IMR-90 (cell line): ENCODE data around the gene IRF4. TPM values are rescaled to one million over a fixed set of nuclear protein-coding genes. Genes with fewer than 3 reads are reported as not detected.

Experiments
- ATAC-seq: fragments of 200-7000 bp; cut with Tn5 transposase; 2 replicates; pipeline ENCODE4 v1.9.1; 2020; ENCODE audit warnings: low read depth, mild to moderate bottlenecking, moderate library complexity
- BruUV-seq: library from RNA; stranded (reverse); fragments of 400-500 nt; replicated peaks from 2 replicates; lab custom pipeline; 2021; lab: Mats Ljungman, UMichigan
- CTCF ChIA-PET: fragments of 300-600 bp; formaldehyde crosslinking; extraction: SDS; loops from one replicate; lab custom pipeline; 2021; ENCODE audit warnings: antibody characterized with exemption; lab: Yijun Ruan, JAX
- POLR2A ChIA-PET: fragments of 300-600 bp; sonication (Branson Sonifier 250); formaldehyde crosslinking; loops from one replicate; lab custom pipeline; 2022; ENCODE audit warnings: antibody characterized with exemption; ENCODE audit not compliant: unreplicated experiment; lab: Charles Lee
- DNase-seq: peaks from one replicate; pipeline ENCODE4 v3.0.0; 2013
- H2AFZ ChIP-seq: replicated peaks from 2 replicates; pipeline ENCODE3; 2013; ENCODE audit warnings: low read length, mild to moderate bottlenecking; ENCODE audit not compliant: poor library complexity
- H2AK5ac ChIP-seq: 2 replicates; pipeline ENCODE4 v1.6.1; 2013; ENCODE audit warnings: low read depth, low read length, inconsistent platforms
- H2AK9ac ChIP-seq: replicated peaks from 2 replicates; pipeline ENCODE3; 2013; ENCODE audit warnings: mild to moderate bottlenecking, low read depth, low read length, moderate library complexity; ENCODE audit not compliant: poor library complexity
- H2BK120ac ChIP-seq: 2 replicates; pipeline ENCODE4 v1.6.1; 2013; ENCODE audit warnings: low read depth, low read length, inconsistent platforms
- H2BK15ac ChIP-seq: 3 replicates; pipeline ENCODE4 v1.6.1; 2013; ENCODE audit warnings: low read depth, low read length, inconsistent platforms
- H2BK20ac ChIP-seq: 2 replicates; pipeline ENCODE4 v1.6.1; 2013; ENCODE audit warnings: low read depth, mild to moderate bottlenecking, inconsistent platforms, low read length, moderate library complexity
- H2BK5ac ChIP-seq: 2 replicates; pipeline ENCODE4 v1.6.1; 2013; ENCODE audit warnings: mild to moderate bottlenecking, low read depth, low read length, inconsistent platforms; ENCODE audit not compliant: poor library complexity, severe bottlenecking
- H3K14ac ChIP-seq: replicated peaks from 2 replicates; pipeline ENCODE4 v1.6.1; 2013; ENCODE audit warnings: low read depth, low read length, inconsistent platforms
- H3K18ac ChIP-seq: 2 replicates; pipeline ENCODE4 v1.6.1; 2013; ENCODE audit warnings: low read depth, low read length, control low read depth
- H3K23ac ChIP-seq: 2 replicates; pipeline ENCODE4 v1.6.1; 2013; ENCODE audit warnings: low read depth, low read length, inconsistent platforms
- H3K27ac ChIP-seq: 2 replicates; pipeline ENCODE4 v1.5.1; 2013; ENCODE audit warnings: mild to moderate bottlenecking, control low read depth, low read length; ENCODE audit not compliant: insufficient read depth
- H3K27me3 ChIP-seq: 2 replicates; pipeline ENCODE4 v1.6.1; 2013; ENCODE audit warnings: low read length; ENCODE audit not compliant: control insufficient read depth, insufficient read depth
- H3K36me3 ChIP-seq: 2 replicates; pipeline ENCODE4 v1.6.1; 2013; ENCODE audit warnings: low read length, mixed read lengths; ENCODE audit not compliant: control insufficient read depth, insufficient read depth
- H3K4ac ChIP-seq: 2 replicates; pipeline ENCODE4 v1.6.1; 2013; ENCODE audit warnings: low read depth, low read length, inconsistent platforms
- H3K4me1 ChIP-seq: 2 replicates; pipeline ENCODE4 v1.6.1; 2013; ENCODE audit warnings: low read length, mixed read lengths; ENCODE audit not compliant: control insufficient read depth, insufficient read depth
- H3K4me2 ChIP-seq: 2 replicates; pipeline ENCODE4 v1.6.1; 2013; ENCODE audit warnings: low read depth, mild to moderate bottlenecking, control low read depth, low read length, moderate library complexity
- H3K4me3 ChIP-seq: 2 replicates; pipeline ENCODE4 v1.5.1; 2013; ENCODE audit warnings: low read depth, mild to moderate bottlenecking, control low read depth, low read length, moderate library complexity; ENCODE audit not compliant: insufficient read depth
- H3K56ac ChIP-seq: 2 replicates; pipeline ENCODE4 v1.6.1; 2013; ENCODE audit warnings: low read length, inconsistent platforms; ENCODE audit not compliant: insufficient read depth; ENCODE audit errors: extremely low read depth
- H3K79me1 ChIP-seq, 2 experiments: 2 replicates each; pipeline ENCODE4 v1.6.1; 2013; ENCODE audit warnings: low read length in 2 of 2, inconsistent platforms in 1 of 2, low read depth in 1 of 2
- H3K9ac ChIP-seq: 2 replicates; pipeline ENCODE4 v1.6.1; 2013; ENCODE audit warnings: low read depth, low read length, control low read depth
- H3K9me1 ChIP-seq: 2 replicates; pipeline ENCODE4 v1.6.1; 2013; ENCODE audit warnings: low read length, inconsistent platforms; ENCODE audit not compliant: insufficient read depth
- H3K9me3 ChIP-seq: 2 replicates; pipeline ENCODE4 v1.6.1; 2013; ENCODE audit warnings: low read length; ENCODE audit not compliant: control insufficient read depth, insufficient read depth
- H4K20me1 ChIP-seq: 2 replicates; pipeline ENCODE4 v1.6.1; 2013; ENCODE audit warnings: low read length, inconsistent platforms; ENCODE audit not compliant: insufficient read depth
- H4K5ac ChIP-seq: 2 replicates; pipeline ENCODE4 v1.6.1; 2013; ENCODE audit warnings: mild to moderate bottlenecking, low read depth, low read length, control low read depth
- H4K8ac ChIP-seq, 2 experiments: 2 replicates each; pipeline ENCODE4 v1.6.1; 2013; ENCODE audit warnings: low read depth in 2 of 2, low read length in 2 of 2, control low read depth in 1 of 2, inconsistent platforms in 1 of 2
- H4K91ac ChIP-seq: 2 replicates; pipeline ENCODE4 v1.6.1; 2013; ENCODE audit warnings: low read depth, low read length, inconsistent platforms; ENCODE audit not compliant: insufficient read depth
- BHLHE40 ChIP-seq: fragments of 150-350 bp; IDR thresholded peaks from 2 replicates; pipeline ENCODE4 v1.6.1; 2016; ENCODE audit warnings: mild to moderate bottlenecking, low read depth, low read length
- CEBPB ChIP-seq: IDR thresholded peaks from 2 replicates; pipeline ENCODE4 v1.6.1; 2012; ENCODE audit warnings: low read depth, low read length, improper control_type of control experiment
- CHD1 ChIP-seq: IDR thresholded peaks from 2 replicates; pipeline ENCODE4 v1.6.1; 2012; ENCODE audit warnings: low read depth, low read length, improper control_type of control experiment
- CTCF ChIP-seq: conservative IDR thresholded peaks from 2 replicates; pipeline ENCODE4 v1.5.1; 2012; ENCODE audit warnings: mild to moderate bottlenecking, low read depth, low read length, improper control_type of control experiment
- FOS ChIP-seq: fragments of 150-350 bp; IDR thresholded peaks from 2 replicates; pipeline ENCODE4 v1.6.1; 2016; ENCODE audit warnings: low read depth, low read length
- MXI1 ChIP-seq: IDR thresholded peaks from 2 replicates; pipeline ENCODE4 v1.6.1; 2012; ENCODE audit warnings: low read depth, mild to moderate bottlenecking, low read length, moderate library complexity, borderline replicate concordance
- NFE2L2 ChIP-seq: fragments of 150-350 bp; IDR thresholded peaks from 2 replicates; pipeline ENCODE4 v1.6.1; 2016; ENCODE audit warnings: low read depth, mild to moderate bottlenecking, low read length
- POLR2A ChIP-seq: IDR thresholded peaks from 2 replicates; pipeline ENCODE4 v1.6.1; 2012; ENCODE audit warnings: mild to moderate bottlenecking, low read depth, low read length
- RAD21 ChIP-seq: IDR thresholded peaks from 2 replicates; pipeline ENCODE4 v1.6.1; 2012; ENCODE audit warnings: low read length, improper control_type of control experiment
- RCOR1 ChIP-seq: IDR thresholded peaks from 2 replicates; pipeline ENCODE4 v1.6.1; 2012; ENCODE audit warnings: mild to moderate bottlenecking, low read length, improper control_type of control experiment; ENCODE audit not compliant: insufficient replicate concordance
- RFX5 ChIP-seq: IDR thresholded peaks from 2 replicates; pipeline ENCODE4 v1.8.0; 2012; ENCODE audit warnings: low read depth, mild to moderate bottlenecking, low read length, moderate library complexity
- SMC3 ChIP-seq: fragments of 150-350 bp; IDR thresholded peaks from 2 replicates; pipeline ENCODE4 v1.6.1; 2016; ENCODE audit warnings: low read depth, mild to moderate bottlenecking, antibody characterized with exemption, low read length, moderate library complexity
- USF2 ChIP-seq: fragments of 150-350 bp; IDR thresholded peaks from 2 replicates; pipeline ENCODE4 v1.6.1; 2017; ENCODE audit warnings: mild to moderate bottlenecking, antibody characterized with exemption, low read length, low read depth
- WGBS, 2 experiments: methylation state at CpG; one replicate each; pipeline versions ENCODE4 v1.1.5 to v1.1.7; 2013; ENCODE audit warnings: missing lambda C conversion rate in 2 of 2; ENCODE audit not compliant: insufficient read length in 1 of 2; ENCODE audit errors: extremely low coverage in 2 of 2; 5-methylcytosine and 5-hydroxymethylcytosine counted together
- dilution Hi-C: fragments of 300-500 bp; cut with HindIII; formaldehyde crosslinking; loops from one replicate; pipeline ENCODE4 v1.14.3; 2018; ENCODE audit warnings: low sequenced_read_pairs; ENCODE audit not compliant: unreplicated experiment
- in situ Hi-C: fragments of 300-500 bp; cut with MboI; formaldehyde crosslinking; loops from 3 replicates; pipeline ENCODE4 v1.14.3; 2019; ENCODE audit warnings: low sequenced_read_pairs, inconsistent platforms, mixed read lengths
- intact Hi-C: fragments of 100-400 bp; cut with micrococcal nuclease; formaldehyde crosslinking; loops from 2 replicates; pipeline ENCODE4 v1.10.0; 2022
- polyA plus RNA-seq, 3 experiments: library from polyadenylated mRNA; depleted of rRNA; stranded (reverse); fragments of >200 nt; gene quantifications; 2 replicates each; pipeline ENCODE4 v1.2.3, GENCODE V29; 2012; ENCODE audit warnings: low replicate concordance in 1 of 3
- total RNA-seq: library from RNA; depleted of rRNA; stranded (reverse); fragments of >200 nt; gene quantifications from 2 replicates; pipeline ENCODE4 v1.2.3, GENCODE V29; 2012

IRF4 gene
- total and polyA plus RNA-seq, 2 of the 4 experiments (the other 2 are of a cell fraction): not detected

DNA sequence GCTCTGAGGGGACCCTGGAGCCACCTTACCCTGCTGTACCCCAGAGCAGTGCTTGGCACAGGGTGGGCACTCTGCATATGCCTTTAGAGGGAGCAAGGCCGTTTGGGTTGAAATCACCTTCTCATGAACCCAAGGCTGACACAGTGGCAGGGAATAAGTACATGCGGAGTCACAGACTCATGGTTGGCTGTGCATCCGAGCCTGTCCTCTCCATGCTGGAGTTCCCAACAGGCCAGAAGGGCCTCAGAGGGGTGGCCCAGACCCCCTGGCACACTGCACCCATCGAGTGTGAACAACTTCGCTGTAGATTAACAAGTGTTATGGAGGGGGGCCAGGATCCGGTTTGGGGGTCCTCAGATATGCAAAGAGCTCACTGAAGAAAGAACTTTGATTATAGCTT is 21.0 kb upstream of the IRF4 start:
- Histone ChIP-seq H4K5ac (no peak overlapping the region), H2BK5ac (no peak overlapping the region), H4K20me1 (no peaks in the 10 kb centered on the region), H3K4me3 (no peak overlapping the region), H3K79me1 (no peaks in the 10 kb centered on the region), H2BK20ac (no peak overlapping the region), H3K14ac (no peak overlapping the region), H2AK9ac (no peak overlapping the region), H3K36me3 (no peaks in the 10 kb centered on the region), H2AFZ (no peak overlapping the region), H3K4ac (no peak overlapping the region), H4K8ac (no peak overlapping the region), H2AK5ac (no peak overlapping the region), H3K9me1 (no peaks in the 10 kb centered on the region), H3K27me3 (peaks cover 38% of the 10 kb centered on the region), H3K18ac (no peak overlapping the region), H3K23ac (no peak overlapping the region), H2BK120ac (no peak overlapping the region), H2BK15ac (no peak overlapping the region), H3K56ac (no peak overlapping the region), H3K9ac (no peak overlapping the region), H3K4me2 (no peak overlapping the region), H3K4me1 (no peaks in the 10 kb centered on the region), H3K27ac (no peak overlapping the region), H3K9me3 (peaks cover 22% of the 10 kb centered on the region), H4K91ac (no peak overlapping the region)
- dilution Hi-C loops: no loop called here
- ChIA-PET CTCF (no interaction called here), POLR2A (no interaction called here)
- BruUV-seq: no TSS peak
- intact Hi-C loops: no loop called here
- ATAC-seq (no peak), DNase-seq (no peak)
- in situ Hi-C loops: no loop called here
- TF ChIP-seq CEBPB (no peak), FOS (no peak), CTCF (no peak), NFE2L2 (no peak), RFX5 (no peak), BHLHE40 (no peak), RAD21 (no peak), POLR2A (no peak), MXI1 (no peak), USF2 (no peak), SMC3 (no peak), CHD1 (no peak), RCOR1 (no peak)
- WGBS, 2 experiments: 50% methylated on average over 6 of the region's 6 CpGs; no CpG with 5 or more reads in 1 of the 2 experiments
